Measurements from ENCODE around the gene F2RL2. TPM values are rescaled to one million over a fixed set of nuclear protein-coding genes. Genes with fewer than 3 reads are reported as not detected.

Gene F2RL2
- total and polyA plus RNA-seq, 2 of the 4 experiments (the other 2 are of a cell fraction) = 21.7 to 32.8 TPM

- ChIA-PET CTCF (interaction anchor here (1.2 to 1.7 kb wide), 2 partner anchors 173 to 174 kb away, joined by 5 to 9 read pairs; no protein-coding TSS in a partner anchor), POLR2A (ENCODE audit: unreplicated experiment) (no interaction called here)
- Histone ChIP-seq H3K4ac (ENCODE audit: low read depth, low read length) (no peak overlapping the region), H2BK5ac (ENCODE audit: low read depth, low read length, poor library complexity, severe bottlenecking) (no peak overlapping the region), H2AK5ac (ENCODE audit: low read depth, low read length) (no peak overlapping the region), H3K9ac (ENCODE audit: low read depth, low read length) (no peak overlapping the region), H4K20me1 (ENCODE audit: insufficient read depth, low read length) (no peaks in the 10 kb centered on the region), H3K27ac (ENCODE audit: insufficient read depth, low read length) (no peak overlapping the region), H2AFZ (replicated peaks; ENCODE audit: low read length, poor library complexity) (no peak overlapping the region), H2AK9ac (replicated peaks; ENCODE audit: low read depth, low read length, poor library complexity) (no peak overlapping the region), H3K4me1 (ENCODE audit: control insufficient read depth, insufficient read depth, low read length) (0 out of 2 replicates have a peak, but pooled peaks cover 1% of the 10 kb centered on the region), H4K8ac (ENCODE audit: low read depth in 2 of 2, low read length in 2 of 2) (no peak overlapping the region), H3K4me3 (ENCODE audit: insufficient read depth, low read depth, low read length) (no peak overlapping the region), H2BK20ac (ENCODE audit: low read depth, low read length) (no peak overlapping the region; the same call in 1 of the 2 replicates), H3K23ac (ENCODE audit: low read depth, low read length) (no peak overlapping the region), H3K4me2 (ENCODE audit: low read depth, low read length) (no peak overlapping the region), H4K91ac (ENCODE audit: insufficient read depth, low read depth, low read length) (no peak overlapping the region), H2BK120ac (ENCODE audit: low read depth, low read length) (no peak overlapping the region), H3K14ac (replicated peaks; ENCODE audit: low read depth, low read length) (no peak overlapping the region), H3K36me3 (ENCODE audit: control insufficient read depth, insufficient read depth, low read length) (no peaks in the 10 kb centered on the region), H3K9me1 (ENCODE audit: insufficient read depth, low read length) (no peaks in the 10 kb centered on the region), H2BK15ac (ENCODE audit: low read depth, low read length) (no peak overlapping the region), H3K18ac (ENCODE audit: low read depth, low read length) (no peak overlapping the region), H3K27me3 (ENCODE audit: control insufficient read depth, insufficient read depth, low read length) (no peaks in the 10 kb centered on the region), H4K5ac (ENCODE audit: low read depth, low read length) (no peak overlapping the region), H3K56ac (ENCODE audit: extremely low read depth, insufficient read depth, low read length) (no peak overlapping the region), H3K9me3 (ENCODE audit: control insufficient read depth, insufficient read depth, low read length) (no peaks in the 10 kb centered on the region), H3K79me1 (ENCODE audit: low read depth in 1 of 2, low read length in 2 of 2) (no peaks in the 10 kb centered on the region)
- in situ Hi-C loops (cut with MboI; ENCODE audit: low sequenced_read_pairs) = loop anchor here (5.0 to 10.0 kb wide), 3 partner anchors 114 to 414 kb away; partner anchors contain the start of gene F2R
- TF ChIP-seq SMC3 (IDR thresholded peaks at IDR 0.05; ENCODE audit: low read depth, low read length) (no peak), FOS (IDR thresholded peaks at IDR 0.05; ENCODE audit: low read depth, low read length) (no peak), MXI1 (IDR thresholded peaks at IDR 0.05; ENCODE audit: borderline replicate concordance, low read depth, low read length) (no peak), RFX5 (IDR thresholded peaks at IDR 0.05; ENCODE audit: low read depth, low read length) (no peak), RAD21 (IDR thresholded peaks at IDR 0.05; ENCODE audit: low read length) (no peak), CTCF (conservative IDR thresholded peaks at IDR 0.05; ENCODE audit: low read depth, low read length) (no peak), MAFK (IDR thresholded peaks at IDR 0.05; ENCODE audit: low read depth, low read length) (no peak), CHD1 (IDR thresholded peaks at IDR 0.05; ENCODE audit: low read depth, low read length) (no peak), CEBPB (IDR thresholded peaks at IDR 0.05; ENCODE audit: low read depth, low read length) (no peak), NFE2L2 (IDR thresholded peaks at IDR 0.05; ENCODE audit: low read depth, low read length) (no peak), RCOR1 (IDR thresholded peaks at IDR 0.05; ENCODE audit: insufficient replicate concordance, low read length) (no peak), MAZ (IDR thresholded peaks at IDR 0.05; ENCODE audit: borderline replicate concordance, low read depth, low read length) (no peak), BHLHE40 (IDR thresholded peaks at IDR 0.05; ENCODE audit: low read depth, low read length) (no peak), USF2 (IDR thresholded peaks at IDR 0.05; ENCODE audit: low read depth, low read length) (no peak), POLR2A (IDR thresholded peaks at IDR 0.05; ENCODE audit: low read depth, low read length) (no peak)
- TF ChIP-seq, protein P1, sequence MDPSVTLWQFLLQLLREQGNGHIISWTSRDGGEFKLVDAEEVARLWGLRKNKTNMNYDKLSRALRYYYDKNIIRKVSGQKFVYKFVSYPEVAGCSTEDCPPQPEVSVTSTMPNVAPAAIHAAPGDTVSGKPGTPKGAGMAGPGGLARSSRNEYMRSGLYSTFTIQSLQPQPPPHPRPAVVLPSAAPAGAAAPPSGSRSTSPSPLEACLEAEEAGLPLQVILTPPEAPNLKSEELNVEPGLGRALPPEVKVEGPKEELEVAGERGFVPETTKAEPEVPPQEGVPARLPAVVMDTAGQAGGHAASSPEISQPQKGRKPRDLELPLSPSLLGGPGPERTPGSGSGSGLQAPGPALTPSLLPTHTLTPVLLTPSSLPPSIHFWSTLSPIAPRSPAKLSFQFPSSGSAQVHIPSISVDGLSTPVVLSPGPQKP (IDR thresholded peaks at IDR 0.05; ENCODE audit: borderline replicate concordance, low read depth, low read length) = no peak
- intact Hi-C loops (cut with micrococcal nuclease) = loop anchor here (1.0 to 5.0 kb wide), 4 partner anchors 41 to 262 kb away; partner anchors contain the start of gene F2R
- ATAC-seq (ENCODE audit: low read depth) (no peak), DNase-seq (no peak)
- dilution Hi-C loops (cut with HindIII; ENCODE audit: low sequenced_read_pairs, unreplicated experiment) = no loop called here
- BruUV-seq (replicated peaks) = no TSS peak
- 65% methylated on average over 3 of the region's 4 CpGs; no CpG with 5 or more reads in 1 of the 2 experiments for WGBS, 2 experiments (ENCODE audit: extremely low coverage in 2 of 2, insufficient read length in 1 of 2)
Observed at GRCh38 chr5:76600716-76601115, 22.5 kb downstream of the F2RL2 start.

Measured in IMR-90 (cell line).